Glomerular visceral epithelial cell (primary cell): Measurements from ENCODE around the gene RNU7-1.

Experiments
- DNase-seq: peaks from one replicate; pipeline ENCODE4 v3.0.0-alpha.2; 2016; ENCODE audit errors: extremely low spot score

RNU7-1 gene

DNA sequence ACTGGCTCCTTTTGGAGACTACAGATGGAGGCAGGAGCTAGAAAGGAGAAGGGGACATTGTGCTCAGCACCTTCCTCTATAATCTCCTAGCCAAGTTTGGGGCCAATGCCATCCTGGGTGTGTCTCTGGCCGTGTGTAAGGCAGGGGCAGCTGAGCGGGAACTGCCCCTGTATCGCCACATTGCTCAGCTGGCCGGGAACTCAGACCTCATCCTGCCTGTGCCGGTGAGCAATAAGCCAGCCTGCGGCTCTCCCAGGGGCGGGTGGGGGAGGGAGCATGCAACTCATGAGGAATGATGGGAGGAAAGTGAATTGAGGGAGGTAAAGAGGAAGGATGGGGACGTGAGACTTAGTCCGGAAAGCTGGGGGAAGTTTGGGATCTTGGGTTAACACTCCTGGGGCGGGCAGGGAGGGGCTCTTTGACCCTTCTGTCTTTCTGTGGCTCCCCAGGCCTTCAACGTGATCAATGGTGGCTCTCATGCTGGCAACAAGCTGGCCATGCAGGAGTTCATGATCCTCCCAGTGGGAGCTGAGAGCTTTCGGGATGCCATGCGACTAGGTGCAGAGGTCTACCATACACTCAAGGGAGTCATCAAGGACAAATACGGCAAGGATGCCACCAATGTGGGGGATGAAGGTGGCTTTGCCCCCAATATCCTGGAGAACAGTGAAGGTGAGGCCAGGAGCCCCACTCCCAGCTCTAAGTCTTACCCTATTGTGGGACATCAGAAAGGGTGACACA is 26.0 kb upstream of the RNU7-1 start:
- DNase-seq = peak; percentile 71

DNA sequence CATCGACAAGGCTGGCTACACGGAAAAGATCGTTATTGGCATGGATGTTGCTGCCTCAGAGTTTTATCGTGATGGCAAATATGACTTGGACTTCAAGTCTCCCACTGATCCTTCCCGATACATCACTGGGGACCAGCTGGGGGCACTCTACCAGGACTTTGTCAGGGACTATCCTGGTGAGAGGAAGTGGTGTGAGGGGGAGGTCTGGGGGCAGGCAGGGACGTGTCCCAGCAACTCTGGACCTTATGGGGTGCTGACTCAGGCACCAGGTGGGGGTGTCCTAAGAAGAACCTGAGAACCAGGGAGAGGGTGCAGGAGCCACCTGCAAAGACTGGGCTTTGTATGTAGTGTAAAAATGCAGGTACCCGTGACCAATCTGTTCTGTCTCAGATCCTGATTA is 24.0 kb upstream of the RNU7-1 start:
- no peak for DNase-seq

DNA sequence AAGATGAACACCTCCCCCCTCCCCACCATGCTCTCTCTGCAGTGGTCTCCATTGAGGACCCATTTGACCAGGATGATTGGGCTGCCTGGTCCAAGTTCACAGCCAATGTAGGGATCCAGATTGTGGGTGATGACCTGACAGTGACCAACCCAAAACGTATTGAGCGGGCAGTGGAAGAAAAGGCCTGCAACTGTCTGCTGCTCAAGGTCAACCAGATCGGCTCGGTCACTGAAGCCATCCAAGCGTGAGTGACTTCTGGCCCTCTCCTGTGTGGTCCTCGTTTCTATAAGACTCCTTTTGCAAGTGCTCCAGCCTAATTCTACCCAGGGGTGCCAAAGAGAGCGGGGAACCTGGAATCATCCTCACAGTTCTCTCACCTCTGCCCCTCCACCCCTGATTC is 22.1 kb upstream of the RNU7-1 start:
- DNase-seq = no peak

DNA sequence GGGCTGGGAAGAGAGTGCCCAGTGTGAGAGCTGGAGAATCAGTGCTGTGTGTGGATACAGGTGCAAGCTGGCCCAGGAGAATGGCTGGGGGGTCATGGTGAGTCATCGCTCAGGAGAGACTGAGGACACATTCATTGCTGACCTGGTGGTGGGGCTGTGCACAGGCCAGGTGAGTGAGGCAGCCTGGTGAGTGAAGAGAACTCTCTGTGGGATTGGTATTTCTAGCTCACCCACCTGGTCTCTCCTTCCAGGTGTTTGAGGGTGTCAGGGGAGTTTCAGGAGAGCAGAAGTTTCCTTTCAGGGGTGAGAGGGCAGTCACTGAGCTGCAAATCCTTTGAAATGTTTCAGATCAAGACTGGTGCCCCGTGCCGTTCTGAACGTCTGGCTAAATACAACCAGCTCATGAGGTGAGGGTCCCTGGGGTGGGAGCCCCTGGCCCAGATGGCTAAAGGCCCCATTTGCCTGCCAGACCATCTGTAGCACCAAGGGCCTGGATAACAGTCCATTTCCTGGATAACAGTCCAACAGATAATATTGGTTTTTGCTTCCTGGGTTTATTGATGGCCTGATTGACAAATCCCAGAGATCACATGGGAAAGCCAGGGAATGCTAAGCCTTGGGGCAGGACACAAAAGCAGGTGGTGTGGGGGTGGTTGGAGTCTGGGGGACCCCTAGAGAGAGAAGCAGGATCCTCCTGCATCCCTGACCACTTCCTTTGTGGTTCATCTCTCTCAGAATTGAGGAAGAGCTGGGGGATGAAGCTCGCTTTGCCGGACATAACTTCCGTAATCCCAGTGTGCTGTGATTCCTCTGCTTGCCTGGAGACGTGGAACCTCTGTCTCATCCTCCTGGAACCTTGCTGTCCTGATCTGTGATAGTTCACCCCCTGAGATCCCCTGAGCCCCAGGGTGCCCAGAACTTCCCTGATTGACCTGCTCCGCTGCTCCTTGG is 21.3 kb upstream of the RNU7-1 start:
- no peak for DNase-seq

DNA sequence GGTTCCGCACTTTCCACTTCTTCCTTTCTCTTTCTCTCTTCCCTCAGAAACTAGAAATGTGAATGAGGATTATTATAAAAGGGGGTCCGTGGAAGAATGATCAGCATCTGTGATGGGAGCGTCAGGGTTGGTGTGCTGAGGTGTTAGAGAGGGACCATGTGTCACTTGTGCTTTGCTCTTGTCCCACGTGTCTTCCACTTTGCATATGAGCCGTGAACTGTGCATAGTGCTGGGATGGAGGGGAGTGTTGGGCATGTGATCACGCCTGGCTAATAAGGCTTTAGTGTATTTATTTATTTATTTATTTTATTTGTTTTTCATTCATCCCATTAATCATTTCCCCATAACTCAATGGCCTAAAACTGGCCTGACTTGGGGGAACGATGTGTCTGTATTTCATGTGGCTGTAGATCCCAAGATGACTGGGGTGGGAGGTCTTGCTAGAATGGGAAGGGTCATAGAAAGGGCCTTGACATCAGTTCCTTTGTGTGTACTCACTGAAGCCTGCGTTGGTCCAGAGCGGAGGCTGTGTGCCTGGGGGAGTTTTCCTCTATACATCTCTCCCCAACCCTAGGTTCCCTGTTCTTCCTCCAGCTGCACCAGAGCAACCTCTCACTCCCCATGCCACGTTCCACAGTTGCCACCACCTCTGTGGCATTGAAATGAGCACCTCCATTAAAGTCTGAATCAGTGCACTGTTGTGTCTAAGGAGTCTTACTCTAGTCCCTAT is 20.4 kb upstream of the RNU7-1 start:
- no peak for DNase-seq

DNA sequence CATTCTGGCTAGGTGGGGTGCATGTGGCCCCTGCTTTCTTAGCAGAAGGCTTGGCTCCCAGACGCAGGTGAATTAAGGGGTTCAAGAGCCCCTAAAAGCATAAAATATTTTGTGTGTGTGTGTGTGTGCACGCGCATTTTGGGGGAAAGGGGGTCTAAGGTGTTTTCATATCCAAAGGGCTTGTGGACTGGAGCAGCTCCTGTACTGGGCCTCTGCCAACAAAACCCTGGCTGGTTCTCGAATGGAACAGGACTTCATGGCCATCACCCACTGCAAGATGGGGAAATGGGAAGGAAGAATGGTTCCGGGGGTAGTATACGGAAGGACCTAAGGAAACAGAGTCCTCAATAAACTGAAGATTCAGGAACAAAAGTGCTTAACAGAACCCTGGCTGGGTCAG is 19.8 kb upstream of the RNU7-1 start:
- no peak for DNase-seq

DNA sequence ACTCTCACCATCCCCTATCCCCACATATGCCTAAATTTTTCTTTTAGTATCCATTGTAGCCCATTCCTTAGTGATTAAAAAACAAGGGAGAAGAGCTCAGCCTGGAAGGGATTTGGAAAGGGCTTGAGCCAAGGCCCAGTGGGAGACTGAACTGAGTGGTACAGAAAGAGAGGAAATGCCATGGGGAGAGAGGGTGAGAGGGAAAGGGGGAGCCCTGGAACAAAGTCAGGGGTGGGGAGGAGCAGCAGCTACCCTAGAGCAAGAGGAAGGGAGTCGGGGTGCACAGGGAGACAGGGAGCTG is 18.4 kb upstream of the RNU7-1 start:
- DNase-seq = no peak

DNA sequence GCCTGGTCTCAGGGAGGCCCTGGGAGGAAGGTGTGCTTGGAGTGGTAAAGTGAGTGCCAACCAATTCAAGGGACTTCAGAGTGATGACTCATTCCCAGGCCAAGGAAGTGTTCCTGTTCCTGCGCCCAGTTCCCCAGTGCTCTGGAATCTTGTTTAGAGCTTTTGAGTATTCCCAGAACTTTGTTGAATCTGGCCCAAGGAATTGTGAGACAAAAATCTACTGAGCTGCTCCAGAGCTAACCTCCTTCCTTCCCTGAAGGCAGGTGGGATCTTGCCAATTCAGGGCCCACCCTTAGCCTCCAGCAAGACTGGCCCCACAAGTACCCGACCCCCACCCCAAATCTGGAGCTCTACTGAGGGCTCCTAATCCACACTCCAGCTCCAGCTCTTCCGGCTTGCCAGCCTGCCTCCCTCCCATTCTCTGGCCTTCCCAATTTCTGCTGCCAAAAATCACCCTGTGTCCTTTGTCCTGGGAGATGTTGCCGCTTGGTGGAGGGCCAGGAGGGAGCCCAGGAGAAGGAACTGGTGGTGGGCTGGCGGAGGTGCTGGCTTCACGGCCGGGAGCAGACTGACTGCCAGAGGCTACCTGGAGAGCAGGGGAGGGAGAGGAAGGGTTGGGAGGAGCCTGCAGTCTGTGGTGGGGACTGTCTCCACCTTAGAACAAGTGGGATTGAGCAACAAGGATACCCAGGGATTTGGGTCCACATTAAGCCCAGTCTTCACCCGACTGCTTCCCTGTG is 17.9 kb upstream of the RNU7-1 start:
- DNase-seq = peak; percentile 82

DNA sequence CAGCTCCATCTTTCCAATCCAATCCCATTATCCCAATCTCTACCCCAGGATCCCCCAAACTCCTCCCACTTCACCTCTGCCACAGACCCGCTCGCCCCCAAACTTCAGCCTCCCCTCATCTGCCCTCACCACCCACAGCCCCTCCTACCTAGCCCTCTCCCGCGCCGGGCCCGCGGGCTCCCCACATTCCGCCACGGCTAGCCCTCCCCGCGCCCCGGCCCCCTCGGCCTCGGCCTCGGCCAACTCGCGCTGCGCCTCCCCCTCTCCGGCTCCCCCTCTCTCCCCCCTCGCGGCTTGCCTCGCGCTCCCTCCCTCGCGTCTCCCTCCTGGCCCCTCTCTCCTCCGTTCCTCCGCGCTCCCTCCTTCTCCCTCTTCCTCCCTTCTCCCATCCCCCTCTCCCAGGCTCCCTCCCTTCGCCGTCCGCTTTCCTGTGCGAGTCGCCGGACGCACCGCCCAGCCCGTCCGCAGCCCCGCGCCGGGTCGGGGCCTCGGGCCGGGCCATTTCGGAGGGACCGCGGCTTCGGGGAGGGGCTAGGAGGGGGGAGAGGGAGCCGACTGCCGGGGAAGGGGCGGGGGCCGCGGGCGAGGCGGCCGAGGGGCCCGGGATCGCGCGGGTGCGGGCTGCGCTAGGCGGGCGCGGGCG is 16.1 kb upstream of the RNU7-1 start, which contains the start of gene ATN1:
Gene ATN1, plus strand, starts transcription at position 581 of the 643 bp plus-strand sequence. CDS start 6,043 bp downstream, outside the sequence.
- peak; percentile 73 for DNase-seq

DNA sequence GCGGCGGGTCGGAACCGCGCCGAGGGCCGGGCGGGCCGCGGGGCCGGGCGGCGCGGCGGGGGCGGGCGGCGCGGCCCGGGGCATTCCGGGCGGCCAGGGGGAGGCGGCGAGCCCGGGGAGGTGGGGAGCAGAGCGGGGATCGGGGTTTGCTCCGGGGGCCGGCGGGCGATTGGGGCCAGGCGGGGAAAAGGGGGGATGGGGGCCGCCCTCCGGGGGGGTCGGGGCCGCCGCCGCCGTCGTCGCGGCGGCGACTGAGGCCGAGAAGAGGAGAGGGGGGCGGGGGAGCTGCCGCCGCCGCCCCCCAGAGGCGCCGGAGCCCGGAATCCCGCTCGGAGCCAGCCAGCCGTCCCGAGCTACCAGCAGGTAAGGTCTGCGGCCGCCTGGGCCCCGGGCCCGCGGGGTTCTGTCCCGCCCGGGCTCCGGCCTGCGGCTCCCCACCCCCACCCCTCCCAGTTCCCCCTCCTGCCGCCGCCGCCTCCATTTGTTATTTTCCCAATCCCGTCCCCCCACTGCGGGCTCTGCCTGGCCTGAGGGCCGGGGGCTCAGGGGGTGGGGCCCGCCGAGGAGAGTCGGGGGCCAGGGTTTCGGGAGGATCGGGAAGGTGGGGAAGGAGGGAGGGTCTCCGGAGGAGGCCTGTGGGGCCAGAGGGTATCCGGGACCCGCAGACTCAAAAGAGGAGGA is 15.5 kb upstream of the RNU7-1 start:
- DNase-seq = no peak

DNA sequence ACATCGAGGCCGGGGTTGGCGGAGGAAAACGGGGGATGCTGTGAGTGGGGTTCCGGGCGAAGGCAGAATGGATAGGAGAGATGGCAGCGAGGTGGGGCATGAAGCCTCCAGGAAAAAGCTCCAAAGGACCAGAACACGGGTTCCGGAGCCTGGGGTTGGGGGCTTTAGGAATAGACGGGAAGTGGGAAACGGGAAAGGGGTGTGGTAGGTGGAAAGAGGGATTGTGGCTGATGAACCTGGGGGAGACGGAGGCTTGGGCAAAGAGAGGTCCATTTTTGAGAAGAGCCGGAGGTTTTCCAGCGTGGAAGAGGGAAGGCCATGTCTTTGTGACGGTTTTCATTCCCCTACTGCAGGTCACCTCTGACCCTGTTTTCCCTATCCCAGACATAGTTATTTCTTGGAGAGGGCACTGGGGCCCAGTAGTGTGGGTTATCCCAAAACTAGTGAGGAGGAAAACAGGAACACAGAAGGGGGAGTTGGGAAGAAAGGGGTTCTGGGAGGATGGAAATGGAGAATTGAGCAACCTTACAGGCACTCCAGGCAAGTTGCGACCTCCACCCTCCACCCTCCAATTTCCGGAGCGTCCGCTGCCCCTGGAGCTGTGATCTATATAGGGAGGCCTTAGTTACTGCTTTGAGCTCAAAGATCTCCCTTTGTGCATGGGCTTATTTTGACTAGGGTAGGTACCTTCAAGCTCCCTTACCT is 14.8 kb upstream of the RNU7-1 start:
- no peak for DNase-seq

DNA sequence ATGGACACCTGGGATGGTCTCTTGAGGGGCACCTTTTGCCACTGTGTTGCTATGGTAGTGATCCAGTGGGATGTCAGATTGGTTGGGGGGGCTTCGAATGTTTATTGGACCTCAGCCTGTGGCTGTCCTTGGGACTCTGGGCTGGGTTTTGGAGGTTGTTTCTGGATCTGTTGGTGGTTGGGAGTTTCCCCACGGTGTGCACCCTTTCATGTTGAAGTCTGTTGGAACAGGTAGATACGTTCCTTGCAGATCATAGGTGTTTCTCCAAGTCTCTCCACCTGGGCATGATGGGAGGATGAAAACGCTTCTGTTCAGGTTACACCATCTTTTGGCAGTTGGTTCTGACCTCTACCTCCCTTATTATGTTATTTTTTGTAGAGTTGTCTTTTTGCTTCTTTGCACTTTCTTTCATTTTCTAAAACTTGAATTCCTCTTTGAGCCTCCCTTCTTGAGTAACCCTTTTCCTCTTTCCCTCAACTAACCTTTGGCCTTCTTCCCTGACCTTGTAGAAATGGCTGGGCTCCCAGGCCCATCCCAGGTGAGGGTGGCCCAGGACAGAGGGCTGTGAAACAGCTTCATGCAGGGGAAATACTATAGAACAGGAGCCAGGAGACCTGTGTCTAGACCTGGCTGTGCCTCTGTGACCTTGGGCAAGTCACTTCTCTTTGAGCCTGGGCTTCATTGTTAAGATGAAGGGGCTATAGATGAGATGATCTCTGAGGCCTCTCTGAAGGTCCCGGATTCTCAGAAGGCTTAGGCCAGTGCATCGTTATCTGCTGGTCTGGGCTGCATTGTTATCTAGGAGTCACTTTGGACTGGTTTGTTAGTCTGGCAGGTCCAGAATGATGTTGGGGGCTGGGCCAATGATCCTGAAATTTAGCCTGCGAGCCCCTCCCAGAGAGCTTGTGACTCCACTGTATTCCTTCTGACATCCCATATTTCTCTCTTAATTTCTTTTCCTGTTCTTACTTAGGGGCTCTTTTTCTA is 13.9 kb upstream of the RNU7-1 start:
- DNase-seq = no peak

DNA sequence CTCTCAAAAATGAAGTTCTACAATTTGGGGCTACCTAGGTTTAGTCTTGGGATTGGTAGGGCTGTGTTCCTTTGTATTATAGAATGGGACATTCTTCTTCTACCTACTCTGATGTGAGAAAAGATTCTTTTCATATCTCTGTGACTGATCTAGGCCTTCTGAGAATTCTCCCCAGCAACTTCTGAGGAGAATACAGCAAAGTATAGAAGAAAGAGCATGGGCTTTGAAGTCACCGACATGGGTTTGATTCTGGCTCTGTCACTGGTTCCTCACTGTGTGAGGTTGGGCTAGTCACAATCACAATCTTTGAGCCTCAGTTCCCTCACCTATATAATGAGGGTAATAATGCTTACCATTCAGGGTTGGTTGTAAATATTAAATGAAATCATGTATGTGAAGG is 10.8 kb upstream of the RNU7-1 start:
- DNase-seq = no peak

DNA sequence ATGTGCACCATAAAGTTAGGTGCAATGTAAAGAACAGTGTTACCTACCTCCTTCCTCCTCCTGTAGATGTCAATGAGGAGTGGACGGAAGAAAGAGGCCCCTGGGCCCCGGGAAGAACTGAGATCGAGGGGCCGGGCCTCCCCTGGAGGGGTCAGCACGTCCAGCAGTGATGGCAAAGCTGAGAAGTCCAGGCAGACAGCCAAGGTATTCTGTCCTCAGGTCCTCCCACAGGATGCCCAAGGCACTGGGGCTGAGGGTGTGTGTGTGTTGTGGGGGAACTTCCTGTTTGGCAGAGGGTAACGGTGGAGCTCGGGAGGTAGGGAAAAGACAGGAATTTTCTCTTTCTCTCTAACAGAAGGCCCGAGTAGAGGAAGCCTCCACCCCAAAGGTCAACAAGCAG is 9.5 kb upstream of the RNU7-1 start:
- DNase-seq = no peak

DNA sequence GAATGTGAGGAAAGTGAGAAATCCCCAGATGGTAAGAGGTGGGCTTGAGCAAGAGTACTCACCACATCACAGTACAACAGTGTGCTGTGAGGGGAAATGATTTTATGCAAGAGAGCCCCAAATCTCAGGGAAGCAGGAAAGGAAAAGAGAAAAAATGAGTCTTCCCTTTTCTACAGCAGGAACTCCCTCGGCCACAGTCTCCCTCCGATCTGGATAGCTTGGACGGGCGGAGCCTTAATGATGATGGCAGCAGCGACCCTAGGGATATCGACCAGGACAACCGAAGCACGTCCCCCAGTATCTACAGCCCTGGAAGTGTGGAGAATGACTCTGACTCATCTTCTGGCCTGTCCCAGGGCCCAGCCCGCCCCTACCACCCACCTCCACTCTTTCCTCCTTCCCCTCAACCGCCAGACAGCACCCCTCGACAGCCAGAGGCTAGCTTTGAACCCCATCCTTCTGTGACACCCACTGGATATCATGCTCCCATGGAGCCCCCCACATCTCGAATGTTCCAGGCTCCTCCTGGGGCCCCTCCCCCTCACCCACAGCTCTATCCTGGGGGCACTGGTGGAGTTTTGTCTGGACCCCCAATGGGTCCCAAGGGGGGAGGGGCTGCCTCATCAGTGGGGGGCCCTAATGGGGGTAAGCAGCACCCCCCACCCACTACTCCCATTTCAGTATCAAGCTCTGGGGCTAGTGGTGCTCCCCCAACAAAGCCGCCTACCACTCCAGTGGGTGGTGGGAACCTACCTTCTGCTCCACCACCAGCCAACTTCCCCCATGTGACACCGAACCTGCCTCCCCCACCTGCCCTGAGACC is 8.0 kb upstream of the RNU7-1 start:
- DNase-seq = no peak

DNA sequence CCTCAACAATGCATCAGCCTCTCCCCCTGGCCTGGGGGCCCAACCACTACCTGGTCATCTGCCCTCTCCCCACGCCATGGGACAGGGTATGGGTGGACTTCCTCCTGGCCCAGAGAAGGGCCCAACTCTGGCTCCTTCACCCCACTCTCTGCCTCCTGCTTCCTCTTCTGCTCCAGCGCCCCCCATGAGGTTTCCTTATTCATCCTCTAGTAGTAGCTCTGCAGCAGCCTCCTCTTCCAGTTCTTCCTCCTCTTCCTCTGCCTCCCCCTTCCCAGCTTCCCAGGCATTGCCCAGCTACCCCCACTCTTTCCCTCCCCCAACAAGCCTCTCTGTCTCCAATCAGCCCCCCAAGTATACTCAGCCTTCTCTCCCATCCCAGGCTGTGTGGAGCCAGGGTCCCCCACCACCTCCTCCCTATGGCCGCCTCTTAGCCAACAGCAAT is 7.4 kb upstream of the RNU7-1 start:
- no peak for DNase-seq

DNA sequence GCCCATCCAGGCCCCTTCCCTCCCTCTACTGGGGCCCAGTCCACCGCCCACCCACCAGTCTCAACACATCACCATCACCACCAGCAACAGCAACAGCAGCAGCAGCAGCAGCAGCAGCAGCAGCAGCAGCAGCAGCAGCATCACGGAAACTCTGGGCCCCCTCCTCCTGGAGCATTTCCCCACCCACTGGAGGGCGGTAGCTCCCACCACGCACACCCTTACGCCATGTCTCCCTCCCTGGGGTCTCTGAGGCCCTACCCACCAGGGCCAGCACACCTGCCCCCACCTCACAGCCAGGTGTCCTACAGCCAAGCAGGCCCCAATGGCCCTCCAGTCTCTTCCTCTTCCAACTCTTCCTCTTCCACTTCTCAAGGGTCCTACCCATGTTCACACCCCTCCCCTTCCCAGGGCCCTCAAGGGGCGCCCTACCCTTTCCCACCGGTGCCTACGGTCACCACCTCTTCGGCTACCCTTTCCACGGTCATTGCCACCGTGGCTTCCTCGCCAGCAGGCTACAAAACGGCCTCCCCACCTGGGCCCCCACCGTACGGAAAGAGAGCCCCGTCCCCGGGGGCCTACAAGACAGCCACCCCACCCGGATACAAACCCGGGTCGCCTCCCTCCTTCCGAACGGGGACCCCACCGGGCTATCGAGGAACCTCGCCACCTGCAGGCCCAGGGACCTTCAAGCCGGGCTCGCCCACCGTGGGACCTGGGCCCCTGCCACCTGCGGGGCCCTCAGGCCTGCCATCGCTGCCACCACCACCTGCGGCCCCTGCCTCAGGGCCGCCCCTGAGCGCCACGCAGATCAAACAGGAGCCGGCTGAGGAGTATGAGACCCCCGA is 6.8 kb upstream of the RNU7-1 start:
- no peak for DNase-seq
